ENCODE measurements around the gene SFMBT2.

Gene SFMBT2

DNA sequence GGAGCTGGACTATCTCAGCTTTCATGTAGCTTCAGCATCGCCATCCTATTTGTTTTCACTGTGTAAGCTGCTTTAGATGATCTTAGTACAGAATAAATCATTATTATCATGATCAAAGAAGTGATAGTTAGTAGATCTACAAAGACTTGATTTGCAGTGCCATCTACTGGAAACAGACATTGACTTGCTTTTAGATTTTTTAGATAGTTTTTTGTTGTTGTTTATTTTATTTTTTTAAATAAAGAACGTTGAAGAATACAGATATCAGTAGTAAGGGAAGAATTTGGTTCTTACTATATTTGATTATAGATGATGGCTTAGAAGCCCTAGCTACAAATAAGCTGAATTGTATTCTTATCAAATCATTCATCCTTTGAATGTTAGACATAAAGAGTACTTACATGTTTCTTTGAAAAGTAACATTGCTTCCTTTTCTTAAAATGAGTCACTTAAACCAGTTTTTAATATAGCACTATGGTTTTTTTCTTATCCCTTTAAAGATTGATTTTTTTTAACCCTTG is 6.3 kb upstream of the SFMBT2 start:
- no peak overlapping the region for H3K4me3 ChIP-seq (ENCODE audit: low read depth, low read length)
- TF ChIP-seq CTCF (IDR thresholded peaks at IDR 0.05; ENCODE audit: low read depth, low read length) = peak; percentile 52
- in situ Hi-C loops (cut with HindIII; ENCODE audit: low sequenced_read_pairs) = no loop called here
- peak; percentile 67 for DNase-seq (ENCODE audit: low read depth, low spot score)

DNA sequence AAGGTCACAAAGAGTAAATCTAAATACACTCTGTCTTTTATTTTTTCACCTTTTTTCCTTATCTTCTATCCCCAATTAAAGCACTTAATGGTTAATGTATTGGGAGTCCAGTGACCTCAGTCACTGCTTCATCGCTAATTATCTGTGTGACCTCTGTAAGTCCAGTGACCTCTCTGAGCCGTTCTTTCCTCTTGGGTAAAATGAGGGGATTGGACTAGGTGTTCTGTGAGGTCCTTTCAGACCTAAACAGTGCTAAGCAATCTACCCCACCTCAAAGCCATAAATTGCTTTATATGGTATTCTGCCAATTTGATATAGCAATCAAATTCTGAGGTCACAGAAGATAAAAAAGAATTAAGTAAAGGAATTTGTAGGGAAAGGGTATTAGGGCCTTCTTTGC is 3.9 kb upstream of the SFMBT2 start:
- no peak overlapping the region for H3K4me3 ChIP-seq (ENCODE audit: low read depth, low read length)
- in situ Hi-C loops (cut with HindIII; ENCODE audit: low sequenced_read_pairs) = no loop called here
- no peak for DNase-seq (ENCODE audit: low read depth, low spot score)
- TF ChIP-seq CTCF (IDR thresholded peaks at IDR 0.05; ENCODE audit: low read depth, low read length) = no peak

DNA sequence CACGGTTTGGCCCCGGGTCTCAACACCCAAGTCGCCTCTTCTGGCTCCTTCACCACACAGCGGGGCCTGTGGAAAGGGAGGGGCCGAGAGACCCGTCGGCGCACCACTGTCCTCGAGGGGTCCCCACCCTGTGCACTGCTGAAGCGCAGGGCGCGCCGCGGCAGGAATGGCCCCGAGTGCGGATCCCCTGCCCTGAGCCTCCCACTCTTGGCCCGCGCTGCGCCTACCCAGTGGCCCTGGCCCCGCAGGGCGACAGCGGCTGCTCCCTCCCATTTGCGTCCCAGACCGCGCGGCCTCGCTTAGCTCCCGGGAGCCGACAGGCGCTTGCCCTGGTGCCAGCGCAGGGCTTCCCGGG is 2.1 kb upstream of the SFMBT2 start:
- DNase-seq (ENCODE audit: low read depth, low spot score) = no peak
- TF ChIP-seq CTCF (IDR thresholded peaks at IDR 0.05; ENCODE audit: low read depth, low read length) = no peak
- in situ Hi-C loops (cut with HindIII; ENCODE audit: low sequenced_read_pairs) = no loop called here
- H3K4me3 ChIP-seq (ENCODE audit: low read depth, low read length) = no peak overlapping the region

- H3K4me3 ChIP-seq (ENCODE audit: low read depth, low read length) = no peak overlapping the region
- DNase-seq (ENCODE audit: low read depth, low spot score) = no peak
- TF ChIP-seq CTCF (IDR thresholded peaks at IDR 0.05; ENCODE audit: low read depth, low read length) = no peak
- in situ Hi-C loops (cut with HindIII; ENCODE audit: low sequenced_read_pairs) = no loop called here
Observed at GRCh38 chr10:7412237-7412927, 1.5 kb upstream of the SFMBT2 start.

GRCh38 chr10:7411671-7412128 is 866 bp upstream of the SFMBT2 start:
- TF ChIP-seq CTCF (IDR thresholded peaks at IDR 0.05; ENCODE audit: low read depth, low read length) = no peak
- in situ Hi-C loops (cut with HindIII; ENCODE audit: low sequenced_read_pairs) = no loop called here
- peak overlapping the region; percentile 65 for H3K4me3 ChIP-seq (ENCODE audit: low read depth, low read length)
- DNase-seq (ENCODE audit: low read depth, low spot score) = no peak

GRCh38 chr10:7410301-7410861 is 453 bp downstream of the SFMBT2 start:
- in situ Hi-C loops (cut with HindIII; ENCODE audit: low sequenced_read_pairs) = no loop called here
- DNase-seq (ENCODE audit: low read depth, low spot score) = no peak
- TF ChIP-seq CTCF (IDR thresholded peaks at IDR 0.05; ENCODE audit: low read depth, low read length) = no peak
- peak overlapping the region; percentile 65 for H3K4me3 ChIP-seq (ENCODE audit: low read depth, low read length)
